ENCODE data around the gene ARHGEF3. TPM values are rescaled to one million over a fixed set of nuclear protein-coding genes. Genes with fewer than 3 reads are reported as not detected.
"Not testable (repeated sequence)": the region's sequence is repeated elsewhere in the genome, so short reads cannot be mapped to it uniquely, and the experiment has no call there.

ARHGEF3 gene
- total RNA-seq, 1 donor from 2014 or later: 0.52 TPM

GRCh38 chr3:56720849-56721248, 80.9 kb downstream of the ARHGEF3 start:
- Histone ChIP-seq H3F3A (ENCODE audit: low read depth) (no peaks in the 10 kb centered on the region), H3K27ac (no peak overlapping the region), H3K27me3 (no peaks in the 10 kb centered on the region), H3K4me1 (no peaks in the 10 kb centered on the region), H3K36me3 (no peaks in the 10 kb centered on the region), H4K20me1 (ENCODE audit: low read depth) (no peaks in the 10 kb centered on the region), H2AFZ (replicated peaks) (no peak overlapping the region), H3K79me2 (ENCODE audit: low read depth) (no peaks in the 10 kb centered on the region), H3K4me3 (no peak overlapping the region), H3K9ac (no peak overlapping the region), H3K9me3 (ENCODE audit: low read depth) (no peaks in the 10 kb centered on the region), H3K4me2 (no peak overlapping the region)
- Mint-ChIP-seq H3K27ac (no peak overlapping the region), H3K4me3 (no peak overlapping the region), H3K9me3 (peaks cover 18% of the 10 kb centered on the region), H3K36me3 (no peaks in the 10 kb centered on the region), H3K27me3 (ENCODE audit: insufficient read depth, low read depth) (peaks cover 5% of the 10 kb centered on the region), H3K4me1 (peaks cover 7% of the 10 kb centered on the region)
- no peak for DNase-seq (ENCODE audit: low spot score)
- no peak for TF ChIP-seq EZH2 (IDR thresholded peaks at IDR 0.05)
- TF ChIP-seq, protein P1, sequence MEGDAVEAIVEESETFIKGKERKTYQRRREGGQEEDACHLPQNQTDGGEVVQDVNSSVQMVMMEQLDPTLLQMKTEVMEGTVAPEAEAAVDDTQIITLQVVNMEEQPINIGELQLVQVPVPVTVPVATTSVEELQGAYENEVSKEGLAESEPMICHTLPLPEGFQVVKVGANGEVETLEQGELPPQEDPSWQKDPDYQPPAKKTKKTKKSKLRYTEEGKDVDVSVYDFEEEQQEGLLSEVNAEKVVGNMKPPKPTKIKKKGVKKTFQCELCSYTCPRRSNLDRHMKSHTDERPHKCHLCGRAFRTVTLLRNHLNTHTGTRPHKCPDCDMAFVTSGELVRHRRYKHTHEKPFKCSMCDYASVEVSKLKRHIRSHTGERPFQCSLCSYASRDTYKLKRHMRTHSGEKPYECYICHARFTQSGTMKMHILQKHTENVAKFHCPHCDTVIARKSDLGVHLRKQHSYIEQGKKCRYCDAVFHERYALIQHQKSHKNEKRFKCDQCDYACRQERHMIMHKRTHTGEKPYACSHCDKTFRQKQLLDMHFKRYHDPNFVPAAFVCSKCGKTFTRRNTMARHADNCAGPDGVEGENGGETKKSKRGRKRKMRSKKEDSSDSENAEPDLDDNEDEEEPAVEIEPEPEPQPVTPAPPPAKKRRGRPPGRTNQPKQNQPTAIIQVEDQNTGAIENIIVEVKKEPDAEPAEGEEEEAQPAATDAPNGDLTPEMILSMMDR (IDR thresholded peaks at IDR 0.05): no peak
- TF ChIP-seq EZH2phosphoT487 (IDR thresholded peaks at IDR 0.05): no peak

DNA sequence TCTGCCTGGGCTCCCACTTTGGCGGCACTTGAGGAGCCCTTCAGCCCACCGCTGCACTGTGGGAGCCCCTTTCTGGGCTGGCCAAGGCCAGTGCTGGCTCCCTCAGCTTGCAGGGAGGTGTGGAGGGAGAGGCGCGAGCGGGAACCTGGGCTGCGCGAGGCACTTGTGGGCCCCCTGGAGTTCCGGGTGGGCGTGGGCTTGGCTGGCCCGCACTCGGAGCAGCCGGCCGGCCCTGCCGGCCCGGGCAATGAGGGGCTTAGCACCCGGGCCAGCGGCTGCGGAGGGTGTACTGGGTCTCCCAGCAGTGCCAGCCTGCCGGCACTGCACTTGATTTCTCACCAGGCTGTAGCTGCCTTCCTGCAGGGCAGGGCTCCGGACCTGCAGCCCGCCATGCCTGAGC, 82.9 kb downstream of the ARHGEF3 start:
- H3K36me3 ChIP-seq: not testable (repeated sequence)

DNA sequence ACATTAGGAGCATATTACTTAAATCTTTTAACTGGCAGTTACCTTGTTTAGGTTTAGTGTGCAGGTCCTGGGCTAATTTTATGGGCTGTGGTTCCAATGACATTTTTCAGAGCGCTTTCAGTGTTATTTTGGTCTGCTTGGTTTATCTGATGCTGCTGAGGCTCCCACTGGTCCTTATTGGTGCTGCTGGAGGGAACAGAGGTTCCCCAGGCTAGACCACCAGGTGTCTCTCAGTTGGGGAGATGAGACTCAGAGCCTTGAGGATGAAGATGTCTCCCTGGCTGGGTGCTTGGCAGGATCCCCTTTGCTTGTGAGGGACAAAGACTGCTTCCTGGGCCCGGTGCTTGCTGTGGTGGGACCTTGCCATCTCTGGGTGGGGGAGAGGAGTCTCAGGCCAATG, 90.4 kb downstream of the ARHGEF3 start:
- Mint-ChIP-seq H3K4me3 (no peak overlapping the region), H3K27me3 (ENCODE audit: insufficient read depth, low read depth) (no peaks in the 10 kb centered on the region), H3K9me3 (peaks cover 6% of the 10 kb centered on the region), H3K36me3 (no peaks in the 10 kb centered on the region), H3K27ac (no peak overlapping the region), H3K4me1 (no peaks in the 10 kb centered on the region)
- Histone ChIP-seq H3K79me2 (ENCODE audit: low read depth) (no peaks in the 10 kb centered on the region), H3K27ac (no peak overlapping the region), H3K4me2 (no peak overlapping the region), H3K27me3 (no peaks in the 10 kb centered on the region), H3K36me3 (no peaks in the 10 kb centered on the region), H3F3A (ENCODE audit: low read depth) (no peaks in the 10 kb centered on the region), H2AFZ (replicated peaks) (no peak overlapping the region), H3K9ac (no peak overlapping the region), H3K4me3 (no peak overlapping the region), H3K4me1 (no peaks in the 10 kb centered on the region), H4K20me1 (ENCODE audit: low read depth) (no peaks in the 10 kb centered on the region), H3K9me3 (ENCODE audit: low read depth) (no peaks in the 10 kb centered on the region)
- no peak for DNase-seq (ENCODE audit: low spot score)
- TF ChIP-seq, protein P1 (IDR thresholded peaks at IDR 0.05): no peak
- TF ChIP-seq EZH2 (IDR thresholded peaks at IDR 0.05): no peak

More for the DNA sequence above, 82.9 kb downstream of the ARHGEF3 start:
- not testable (repeated sequence) for H3F3A ChIP-seq (ENCODE audit: low read depth); H3K27ac Mint-ChIP-seq; H3K79me2 ChIP-seq (ENCODE audit: low read depth); H3K27me3 Mint-ChIP-seq (ENCODE audit: insufficient read depth, low read depth); H3K4me1 ChIP-seq; H3K27ac ChIP-seq; H4K20me1 ChIP-seq (ENCODE audit: low read depth); H3K4me2 ChIP-seq; H3K27me3 ChIP-seq; H3K9ac ChIP-seq; H3K4me3 ChIP-seq; DNase-seq (ENCODE audit: low spot score); H3K4me1 Mint-ChIP-seq; H3K4me3 Mint-ChIP-seq; H3K9me3 ChIP-seq (ENCODE audit: low read depth); H3K36me3 Mint-ChIP-seq; H2AFZ ChIP-seq (replicated peaks)
- peaks cover 22% of the 10 kb centered on the region for H3K9me3 Mint-ChIP-seq

GRCh38 chr3:56707412-56707811, 94.3 kb downstream of the ARHGEF3 start:
- not testable (repeated sequence) for H3K4me2 ChIP-seq; H3K27me3 ChIP-seq; H3K4me1 Mint-ChIP-seq; H3K9me3 Mint-ChIP-seq; DNase-seq (ENCODE audit: low spot score); H3F3A ChIP-seq (ENCODE audit: low read depth); H3K79me2 ChIP-seq (ENCODE audit: low read depth); H3K27me3 Mint-ChIP-seq (ENCODE audit: insufficient read depth, low read depth); H3K27ac Mint-ChIP-seq; H2AFZ ChIP-seq (replicated peaks); H3K4me3 Mint-ChIP-seq; H4K20me1 ChIP-seq (ENCODE audit: low read depth); H3K27ac ChIP-seq; H3K36me3 Mint-ChIP-seq; H3K9me3 ChIP-seq (ENCODE audit: low read depth); H3K4me3 ChIP-seq; H3K4me1 ChIP-seq; H3K36me3 ChIP-seq; H3K9ac ChIP-seq
- TF ChIP-seq, protein P1 (IDR thresholded peaks at IDR 0.05): peak; percentile 36

Data from neural progenitor cell (in vitro differentiated cells).